Mesendoderm (in vitro differentiated cells): ENCODE measurements around the gene INCA1.

ENCODE experiments used
- DNase-seq: peaks from one replicate; pipeline ENCODE4 v3.0.0; 2013
- H2AK5ac ChIP-seq: 2 replicates; pipeline ENCODE4 v1.6.1; 2013; ENCODE audit warnings: low read length, inconsistent platforms
- H2BK120ac ChIP-seq: 2 replicates; pipeline ENCODE4 v1.6.1; 2013; ENCODE audit warnings: low read depth, mild to moderate bottlenecking, low read length, moderate library complexity, mixed read lengths
- H2BK15ac ChIP-seq: replicated peaks from 2 replicates; pipeline ENCODE4 v1.6.1; 2013; ENCODE audit warnings: low read depth, mild to moderate bottlenecking, moderate library complexity
- H2BK5ac ChIP-seq: 2 replicates; pipeline ENCODE4 v1.6.1; 2013; ENCODE audit warnings: low read length, inconsistent platforms
- H3K18ac ChIP-seq: 2 replicates; pipeline ENCODE4 v1.6.1; 2013; ENCODE audit warnings: mild to moderate bottlenecking, low read length, mixed read lengths
- H3K23ac ChIP-seq: one replicate; pipeline ENCODE4 v1.6.1; 2013; ENCODE audit warnings: low read length
- H3K27ac ChIP-seq: 2 replicates; pipeline ENCODE4 v1.5.1; 2013; ENCODE audit warnings: low read depth, mild to moderate bottlenecking, inconsistent platforms, low read length, moderate library complexity
- H3K27me3 ChIP-seq: 2 replicates; pipeline ENCODE4 v1.6.1; 2013; ENCODE audit warnings: low read length, control low read depth, mild to moderate bottlenecking, inconsistent platforms; ENCODE audit not compliant: insufficient read depth, poor library complexity
- H3K36me3 ChIP-seq: 2 replicates; pipeline ENCODE4 v1.6.1; 2013; ENCODE audit warnings: low read length, inconsistent platforms; ENCODE audit not compliant: control insufficient read depth, insufficient read depth
- H3K4ac ChIP-seq: one replicate; pipeline ENCODE4 v1.6.1; 2013; ENCODE audit warnings: low read depth, mild to moderate bottlenecking, low read length, moderate library complexity
- H3K4me1 ChIP-seq: 2 replicates; pipeline ENCODE4 v1.6.1; 2013; ENCODE audit warnings: low read depth, low read length, inconsistent platforms; ENCODE audit not compliant: control insufficient read depth
- H3K4me2 ChIP-seq: 2 replicates; pipeline ENCODE4 v1.6.1; 2013; ENCODE audit warnings: low read length
- H3K4me3 ChIP-seq: 2 replicates; pipeline ENCODE4 v1.5.1; 2013; ENCODE audit warnings: mild to moderate bottlenecking, low read length
- H3K56ac ChIP-seq: one replicate; pipeline ENCODE4 v1.6.1; 2013; ENCODE audit warnings: low read length
- H3K79me1 ChIP-seq: 2 replicates; pipeline ENCODE4 v1.6.1; 2013; ENCODE audit warnings: low read length, inconsistent platforms
- H3K79me2 ChIP-seq: 2 replicates; pipeline ENCODE4 v1.6.1; 2013; ENCODE audit warnings: mild to moderate bottlenecking, low read length; ENCODE audit not compliant: control insufficient read depth, insufficient read depth
- H3K9ac ChIP-seq: 2 replicates; pipeline ENCODE4 v1.6.1; 2013; ENCODE audit warnings: low read length, inconsistent platforms
- H4K5ac ChIP-seq: one replicate; pipeline ENCODE4 v1.6.1; 2013; ENCODE audit warnings: low read length
- H4K8ac ChIP-seq: one replicate; pipeline ENCODE4 v1.6.1; 2013; ENCODE audit warnings: low read depth, mild to moderate bottlenecking, control low read depth, low read length, moderate library complexity
- WGBS: extraction: QIAGEN DNeasy Blood & Tissue Kit; methylation state at CpG from one replicate; pipeline ENCODE4 v1.1.7; 2013; ENCODE audit warnings: low lambda C conversion rate, missing lambda C conversion rate; ENCODE audit not compliant: insufficient coverage; ENCODE audit errors: extremely low coverage; 5-methylcytosine and 5-hydroxymethylcytosine counted together

Gene INCA1

GRCh38 chr17:4968486-4969046 is 28.8 kb downstream of the INCA1 start:
- Histone ChIP-seq H4K8ac (no peak overlapping the region), H3K4me3 (peak overlapping the region; percentile 83), H3K23ac (peak overlapping the region; percentile 34), H4K5ac (no peak overlapping the region), H3K4me2 (peak overlapping the region; percentile 91), H2BK5ac (peak overlapping the region; percentile 96), H3K56ac (peak overlapping the region; percentile 99), H3K36me3 (no peaks in the 10 kb centered on the region), H3K4ac (peak overlapping the region; percentile 75), H3K79me1 (peaks cover 10% of the 10 kb centered on the region), H3K4me1 (peaks cover 4% of the 10 kb centered on the region), H3K79me2 (peaks cover 6% of the 10 kb centered on the region), H3K27me3 (no peaks in the 10 kb centered on the region), H3K27ac (peak overlapping the region; percentile 58), H2BK120ac (peak overlapping the region; percentile 15), H3K18ac (peak overlapping the region; percentile 82), H3K9ac (peak overlapping the region; percentile 76), H2AK5ac (peak overlapping the region; percentile 90), H2BK15ac (no peak overlapping the region)
- no CpG with 5 or more reads among the region's 23 CpGs for WGBS
- peak; percentile 69 for DNase-seq

DNA sequence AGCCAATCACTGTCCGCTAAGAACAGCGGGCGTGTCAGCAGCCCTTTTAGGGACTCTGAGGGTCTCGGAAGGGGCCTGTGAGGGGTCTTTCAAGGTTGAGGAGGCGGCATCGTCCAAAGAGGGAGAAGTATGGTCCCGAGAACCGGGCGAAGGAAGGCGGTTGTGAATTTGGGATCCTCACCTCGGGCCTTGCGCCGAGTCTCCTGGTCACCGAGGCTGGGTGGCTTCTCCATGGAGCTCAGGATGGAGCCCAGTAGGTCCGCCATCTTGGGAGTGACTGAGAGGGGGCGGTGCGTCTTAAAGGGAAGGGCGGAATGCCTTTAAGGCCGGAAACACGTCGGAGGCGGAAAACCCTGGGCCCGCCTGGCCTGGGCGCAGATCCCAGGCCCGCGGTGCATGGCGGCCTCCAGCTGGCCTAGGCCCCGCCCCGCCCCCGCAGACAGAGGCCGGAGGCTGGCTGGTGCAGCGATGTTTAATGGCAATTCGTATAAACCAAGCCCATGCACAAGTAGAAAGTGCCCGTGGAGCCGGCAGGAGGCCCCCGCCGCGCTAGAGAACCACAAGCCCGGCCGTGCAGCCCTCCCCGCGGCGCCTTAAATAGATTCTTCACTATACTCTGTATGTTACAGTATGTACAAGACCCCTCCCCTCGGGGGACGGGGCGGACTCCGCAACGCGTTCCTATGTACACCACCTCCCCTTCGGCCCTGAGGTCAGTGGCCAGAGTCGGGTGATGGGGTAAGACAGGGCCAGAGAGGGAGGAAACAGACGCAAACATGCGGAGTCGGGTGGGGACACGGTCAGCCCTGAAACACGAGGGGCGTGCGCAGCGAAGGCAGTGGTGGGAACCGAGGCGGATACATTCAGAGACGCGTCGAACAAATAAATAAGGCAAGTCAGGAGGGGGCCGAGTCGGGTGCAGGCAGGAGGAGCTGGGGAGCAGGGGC is 29.5 kb downstream of the INCA1 start, which contains the start of gene SPAG7:
TSS of gene SPAG7 (minus strand) at position 279 of the 947 bp plus-strand sequence. CDS start at position 266, 13 bp downstream.
- Histone ChIP-seq H3K4me2 (peak within 1 kb of the TSS; percentile 91), H3K9ac (peak within 1 kb of the TSS; percentile 94), H3K23ac (peak within 1 kb of the TSS; percentile 81), H3K27me3 (no peaks in the 10 kb centered on the region), H3K56ac (peak within 1 kb of the TSS; percentile 99), H2AK5ac (peak within 1 kb of the TSS; percentile 68), H3K79me2 (peaks cover 6% of the 10 kb centered on the region), H2BK15ac (no peak within 1 kb of the TSS), H3K4me3 (peak within 1 kb of the TSS; percentile 83), H4K5ac (no peak within 1 kb of the TSS), H3K27ac (peak within 1 kb of the TSS; percentile 97), H3K79me1 (peaks cover 10% of the 10 kb centered on the region), H3K4me1 (peaks cover 4% of the 10 kb centered on the region), H3K36me3 (no peaks in the 10 kb centered on the region), H3K18ac (peak within 1 kb of the TSS; percentile 94), H4K8ac (no peak within 1 kb of the TSS), H3K4ac (peak within 1 kb of the TSS; percentile 75), H2BK120ac (peak within 1 kb of the TSS; percentile 45), H2BK5ac (peak within 1 kb of the TSS; percentile 96)
- DNase-seq, result peak; percentile 97
- WGBS, result no CpG with 5 or more reads among the region's 66 CpGs

DNA sequence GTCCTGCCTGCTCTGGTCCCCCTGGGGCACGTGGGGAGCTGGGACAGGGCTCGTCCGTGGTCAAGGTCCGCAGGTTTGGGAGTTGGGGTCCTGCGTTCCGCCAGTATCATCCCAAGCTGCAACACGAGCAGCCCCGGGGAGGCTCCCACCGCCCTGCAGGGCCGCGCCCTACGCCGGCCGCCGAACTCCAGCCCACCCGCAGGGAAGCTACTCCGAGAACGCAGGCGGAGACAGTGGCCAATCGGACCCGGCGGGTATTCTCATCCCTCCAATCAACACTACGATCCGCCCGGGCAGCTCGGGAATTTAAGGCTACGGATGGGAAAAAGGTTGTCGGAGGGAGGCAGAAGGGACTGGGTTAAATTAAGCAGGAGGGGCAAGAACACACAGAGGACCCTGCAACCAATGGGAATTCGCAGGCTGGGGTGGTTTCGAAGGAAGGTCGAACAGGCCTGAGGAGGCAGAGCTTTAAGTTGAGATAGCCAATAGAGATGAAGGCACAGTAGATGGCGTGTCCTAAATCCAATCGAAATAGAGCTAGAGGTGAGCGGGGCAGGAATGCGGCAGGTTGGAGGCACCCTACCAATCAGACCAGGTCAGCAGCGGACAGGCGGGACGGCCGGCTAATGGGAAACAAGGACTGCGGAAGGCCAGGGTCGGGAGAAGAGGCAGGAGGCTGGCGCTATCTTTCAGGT is 30.3 kb downstream of the INCA1 start:
- no CpG with 5 or more reads among the region's 42 CpGs for WGBS
- peak overlapping the region; percentile 94 for H3K18ac ChIP-seq
- DNase-seq, result peak; percentile 100
- no peak overlapping the region for H4K8ac ChIP-seq
- no peak overlapping the region for H4K5ac ChIP-seq
- peaks cover 10% of the 10 kb centered on the region for H3K79me1 ChIP-seq
- peaks cover 4% of the 10 kb centered on the region for H3K4me1 ChIP-seq
- peak overlapping the region; percentile 68 for H2AK5ac ChIP-seq
- H3K4ac ChIP-seq, result peak overlapping the region; percentile 74
- peaks cover 6% of the 10 kb centered on the region for H3K79me2 ChIP-seq
- no peaks in the 10 kb centered on the region for H3K36me3 ChIP-seq
- peak overlapping the region; percentile 77 for H3K4me2 ChIP-seq
- peak overlapping the region; percentile 94 for H3K9ac ChIP-seq
- peak overlapping the region; percentile 96 for H3K56ac ChIP-seq
- H2BK5ac ChIP-seq, result peak overlapping the region; percentile 81
- H2BK120ac ChIP-seq, result peak overlapping the region; percentile 45
- H2BK15ac ChIP-seq, result no peak overlapping the region
- H3K23ac ChIP-seq, result peak overlapping the region; percentile 81
- H3K4me3 ChIP-seq, result peak overlapping the region; percentile 58
- no peaks in the 10 kb centered on the region for H3K27me3 ChIP-seq
- H3K27ac ChIP-seq, result peak overlapping the region; percentile 97

- WGBS, result no CpG with 5 or more reads among the region's 15 CpGs
- Histone ChIP-seq H2BK120ac (no peak overlapping the region), H3K23ac (no peak overlapping the region), H3K4me1 (peaks cover 4% of the 10 kb centered on the region), H3K56ac (no peak overlapping the region), H2AK5ac (no peak overlapping the region), H3K36me3 (no peaks in the 10 kb centered on the region), H3K4me3 (no peak overlapping the region), H3K79me2 (peaks cover 6% of the 10 kb centered on the region), H3K4me2 (no peak overlapping the region), H3K4ac (no peak overlapping the region), H4K5ac (no peak overlapping the region), H4K8ac (no peak overlapping the region), H3K27ac (no peak overlapping the region), H3K18ac (no peak overlapping the region), H3K9ac (no peak overlapping the region), H3K27me3 (no peaks in the 10 kb centered on the region), H2BK5ac (no peak overlapping the region), H3K79me1 (peaks cover 10% of the 10 kb centered on the region), H2BK15ac (no peak overlapping the region)
- no peak for DNase-seq
Measured at GRCh38 chr17:4965311-4965986, 31.9 kb downstream of the INCA1 start.

DNA sequence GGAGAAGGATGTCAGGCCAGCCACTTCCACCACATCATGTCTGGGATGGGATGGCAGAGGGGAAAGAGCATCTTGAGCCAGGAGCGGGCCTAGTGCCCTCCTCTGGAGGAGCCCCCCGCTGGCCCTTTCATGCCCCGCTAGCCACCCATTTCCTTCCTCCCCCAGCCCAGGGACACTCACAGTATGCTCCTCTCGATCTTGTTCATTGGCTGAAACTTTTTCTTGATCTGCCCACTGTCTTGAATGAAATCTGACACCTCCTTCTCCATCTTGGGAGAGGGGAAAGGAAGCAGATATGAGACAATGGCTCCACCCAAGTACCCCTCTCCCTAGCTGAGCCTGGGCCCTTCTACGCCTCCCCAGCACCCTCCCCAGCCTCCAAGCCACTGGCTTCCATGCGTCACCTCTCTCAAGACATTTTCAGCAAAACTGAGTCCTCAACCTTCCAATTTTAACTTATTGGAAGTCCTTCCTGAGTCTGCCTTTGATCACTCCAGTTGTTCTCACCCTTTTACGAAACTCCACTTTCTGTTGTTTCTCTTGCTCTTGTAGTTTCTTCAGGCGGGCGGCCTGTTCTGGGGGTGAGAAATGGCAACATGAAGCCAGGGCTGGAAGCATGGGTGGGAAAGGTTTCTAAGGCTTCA is 36.9 kb downstream of the INCA1 start:
- H3K36me3 ChIP-seq, result peaks cover 4% of the 10 kb centered on the region
- no peak overlapping the region for H2BK5ac ChIP-seq
- no peak overlapping the region for H3K9ac ChIP-seq
- no CpG with 5 or more reads among the region's 9 CpGs for WGBS
- no peak overlapping the region for H2BK15ac ChIP-seq
- H2AK5ac ChIP-seq, result no peak overlapping the region
- H3K27me3 ChIP-seq, result no peaks in the 10 kb centered on the region
- H2BK120ac ChIP-seq, result no peak overlapping the region
- no peaks in the 10 kb centered on the region for H3K4me1 ChIP-seq
- DNase-seq, result peak; percentile 36
- no peak overlapping the region for H3K4me3 ChIP-seq
- H3K4me2 ChIP-seq, result no peak overlapping the region
- H3K4ac ChIP-seq, result no peak overlapping the region
- peaks cover 1% of the 10 kb centered on the region for H3K79me2 ChIP-seq
- peak overlapping the region; percentile 12 for H3K56ac ChIP-seq
- peaks cover 3% of the 10 kb centered on the region for H3K79me1 ChIP-seq
- no peak overlapping the region for H3K18ac ChIP-seq
- H3K23ac ChIP-seq, result peak overlapping the region; percentile 31
- no peak overlapping the region for H3K27ac ChIP-seq
- no peak overlapping the region for H4K8ac ChIP-seq
- H4K5ac ChIP-seq, result no peak overlapping the region
